ENCODE results near the gene ARHGAP15.

ARHGAP15 gene

DNA sequence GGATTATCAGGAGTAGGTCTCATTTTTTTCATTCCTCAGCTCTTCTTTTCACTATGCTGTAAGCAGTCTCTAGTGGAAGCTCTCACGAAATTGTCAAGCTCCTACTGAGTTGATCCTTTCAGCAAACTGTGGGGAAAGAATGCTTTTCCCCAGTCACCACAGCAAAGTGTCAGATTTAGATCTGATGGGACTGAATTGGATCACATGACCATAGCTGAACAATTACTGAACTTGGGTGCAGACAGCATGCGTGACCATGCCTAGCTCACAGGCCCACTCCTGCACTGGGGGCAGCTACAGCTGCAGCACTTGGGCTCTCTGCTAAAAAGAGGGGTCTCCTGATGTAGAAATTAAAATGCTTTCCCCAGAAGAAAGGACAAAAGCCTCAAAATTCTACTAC lies 3.1 kb downstream of the ARHGAP15 start:
- TF ChIP-seq, protein P1, sequence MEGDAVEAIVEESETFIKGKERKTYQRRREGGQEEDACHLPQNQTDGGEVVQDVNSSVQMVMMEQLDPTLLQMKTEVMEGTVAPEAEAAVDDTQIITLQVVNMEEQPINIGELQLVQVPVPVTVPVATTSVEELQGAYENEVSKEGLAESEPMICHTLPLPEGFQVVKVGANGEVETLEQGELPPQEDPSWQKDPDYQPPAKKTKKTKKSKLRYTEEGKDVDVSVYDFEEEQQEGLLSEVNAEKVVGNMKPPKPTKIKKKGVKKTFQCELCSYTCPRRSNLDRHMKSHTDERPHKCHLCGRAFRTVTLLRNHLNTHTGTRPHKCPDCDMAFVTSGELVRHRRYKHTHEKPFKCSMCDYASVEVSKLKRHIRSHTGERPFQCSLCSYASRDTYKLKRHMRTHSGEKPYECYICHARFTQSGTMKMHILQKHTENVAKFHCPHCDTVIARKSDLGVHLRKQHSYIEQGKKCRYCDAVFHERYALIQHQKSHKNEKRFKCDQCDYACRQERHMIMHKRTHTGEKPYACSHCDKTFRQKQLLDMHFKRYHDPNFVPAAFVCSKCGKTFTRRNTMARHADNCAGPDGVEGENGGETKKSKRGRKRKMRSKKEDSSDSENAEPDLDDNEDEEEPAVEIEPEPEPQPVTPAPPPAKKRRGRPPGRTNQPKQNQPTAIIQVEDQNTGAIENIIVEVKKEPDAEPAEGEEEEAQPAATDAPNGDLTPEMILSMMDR (IDR thresholded peaks at IDR 0.05; ENCODE audit: extremely low read depth, missing control alignments): no peak
- DNase-seq (ENCODE audit: low spot score): no peak

DNA sequence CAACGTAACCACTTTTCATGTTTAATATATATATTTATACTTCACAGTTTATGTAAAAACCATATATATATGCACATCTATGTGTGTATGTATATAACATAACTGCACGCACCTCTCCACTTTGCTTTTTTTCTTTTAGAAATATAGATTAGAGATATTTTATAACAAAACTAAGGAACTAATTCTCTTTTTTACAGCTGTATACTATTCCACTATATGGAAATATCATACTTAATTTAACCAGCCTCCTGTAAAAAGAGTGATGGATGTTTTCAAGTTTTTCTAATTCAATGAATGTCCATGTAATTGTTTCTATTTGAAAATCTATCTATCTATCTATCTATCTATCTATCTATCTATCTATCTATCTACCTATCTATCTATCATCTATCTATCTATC lies 4.6 kb downstream of the ARHGAP15 start:
- no peak for DNase-seq (ENCODE audit: low spot score)
- TF ChIP-seq, protein P1 (IDR thresholded peaks at IDR 0.05; ENCODE audit: extremely low read depth, missing control alignments): no peak

DNA sequence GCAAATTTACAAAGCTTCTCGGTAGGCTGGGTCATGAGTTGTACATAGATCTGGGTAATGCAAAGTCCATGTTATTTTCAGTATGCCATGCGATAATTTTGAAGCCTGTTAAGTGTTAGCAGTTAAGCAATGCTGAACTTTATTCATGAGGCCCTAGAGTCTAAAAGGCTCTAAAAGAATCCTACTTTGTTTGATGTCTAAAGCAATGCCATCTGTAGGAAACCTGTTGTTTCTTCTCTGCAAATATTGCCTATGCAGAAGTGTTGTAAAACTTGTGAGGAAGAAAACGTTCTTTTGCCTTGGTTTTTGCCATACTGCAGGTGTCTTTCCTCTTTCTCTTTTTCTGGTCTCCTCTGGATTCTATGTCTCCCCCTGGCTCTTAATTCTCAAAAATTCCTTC lies 9.1 kb downstream of the ARHGAP15 start:
- TF ChIP-seq, protein P1 (IDR thresholded peaks at IDR 0.05; ENCODE audit: extremely low read depth, missing control alignments): no peak
- DNase-seq (ENCODE audit: low spot score): no peak

DNA sequence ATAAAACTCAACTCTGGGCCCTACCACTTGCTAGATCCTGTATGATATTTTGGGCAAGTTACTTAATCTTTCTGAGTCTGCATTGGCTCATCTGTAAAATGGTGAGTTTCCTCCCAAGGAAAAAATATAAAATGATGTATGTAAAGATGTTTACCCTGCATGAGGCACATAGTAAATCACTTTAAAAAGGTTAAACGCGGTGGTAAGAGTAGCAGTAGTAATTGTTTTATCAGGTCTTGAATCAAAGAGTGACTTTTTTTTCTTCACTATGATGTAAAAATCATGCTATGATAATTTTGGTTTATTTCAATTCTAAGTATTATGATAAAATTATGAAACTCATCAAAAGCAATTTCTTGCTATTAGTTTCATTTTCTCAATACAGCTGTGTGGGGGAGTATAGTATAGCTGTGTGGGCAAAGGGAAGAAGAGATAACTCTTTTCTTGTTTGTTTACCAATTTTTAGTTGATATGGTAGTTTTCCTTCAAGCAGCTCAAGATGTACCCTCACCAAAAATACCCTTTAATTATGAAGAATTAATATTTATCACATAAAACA lies 10.7 kb downstream of the ARHGAP15 start:
- no peak for DNase-seq (ENCODE audit: low spot score)
- TF ChIP-seq, protein P1 (IDR thresholded peaks at IDR 0.05; ENCODE audit: extremely low read depth, missing control alignments): no peak

DNA sequence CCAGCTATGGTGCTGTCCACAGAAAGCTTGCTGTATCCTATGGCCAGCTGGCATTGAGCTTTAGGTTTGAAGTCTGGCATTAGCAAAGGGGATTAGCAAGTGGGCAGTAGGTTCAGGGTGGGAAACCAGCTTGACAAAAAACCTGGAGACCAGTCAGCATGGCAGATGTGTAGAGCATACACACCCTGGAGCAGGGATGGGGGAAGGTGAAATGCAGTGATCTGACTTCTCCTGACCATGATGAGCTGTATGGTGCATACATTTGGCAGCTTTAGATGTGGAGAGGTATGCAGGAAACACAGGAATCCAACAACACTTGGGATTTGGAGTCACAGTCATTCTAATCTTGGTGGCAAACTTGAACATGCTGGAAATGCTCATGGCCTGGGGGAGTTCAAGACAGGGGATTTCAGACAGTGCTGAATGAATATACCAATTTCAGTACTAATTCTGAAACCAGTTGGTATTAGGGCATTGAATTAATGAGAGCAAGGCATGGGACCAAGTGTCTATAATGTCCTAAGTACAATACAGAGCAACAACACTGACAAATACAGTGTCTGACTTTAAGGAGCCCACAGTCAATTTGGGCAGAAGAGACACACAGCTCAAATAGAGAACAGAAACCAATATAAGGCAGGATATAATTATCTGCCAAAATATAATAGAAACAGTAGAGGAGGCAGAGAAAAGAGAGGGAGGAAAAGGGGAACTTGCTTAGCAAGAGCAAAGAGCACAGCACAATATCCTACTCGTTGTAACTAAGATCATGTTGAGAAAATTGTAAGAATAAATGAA lies 11.8 kb downstream of the ARHGAP15 start:
- TF ChIP-seq, protein P1 (IDR thresholded peaks at IDR 0.05; ENCODE audit: extremely low read depth, missing control alignments): no peak
- no peak for DNase-seq (ENCODE audit: low spot score)

DNA sequence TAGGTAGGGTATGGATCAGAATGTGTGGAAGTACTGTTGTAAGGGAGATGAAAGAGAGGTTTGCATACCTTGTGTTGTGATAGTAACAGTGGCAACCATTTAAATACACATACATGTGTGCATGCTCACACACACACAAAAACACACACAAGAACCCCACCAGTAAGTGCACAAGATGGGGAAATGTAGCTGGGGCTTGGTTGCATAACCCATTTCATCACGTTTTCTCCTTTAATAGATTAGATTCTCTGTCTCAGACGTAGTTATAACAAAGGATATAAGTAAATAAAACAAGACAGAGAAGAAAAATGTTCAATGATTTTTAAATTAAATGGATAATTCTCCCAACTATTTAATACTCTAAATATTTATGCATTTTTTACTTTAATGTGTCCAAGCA lies 13.4 kb downstream of the ARHGAP15 start:
- TF ChIP-seq, protein P1 (IDR thresholded peaks at IDR 0.05; ENCODE audit: extremely low read depth, missing control alignments): no peak
- DNase-seq (ENCODE audit: low spot score): no peak

DNA sequence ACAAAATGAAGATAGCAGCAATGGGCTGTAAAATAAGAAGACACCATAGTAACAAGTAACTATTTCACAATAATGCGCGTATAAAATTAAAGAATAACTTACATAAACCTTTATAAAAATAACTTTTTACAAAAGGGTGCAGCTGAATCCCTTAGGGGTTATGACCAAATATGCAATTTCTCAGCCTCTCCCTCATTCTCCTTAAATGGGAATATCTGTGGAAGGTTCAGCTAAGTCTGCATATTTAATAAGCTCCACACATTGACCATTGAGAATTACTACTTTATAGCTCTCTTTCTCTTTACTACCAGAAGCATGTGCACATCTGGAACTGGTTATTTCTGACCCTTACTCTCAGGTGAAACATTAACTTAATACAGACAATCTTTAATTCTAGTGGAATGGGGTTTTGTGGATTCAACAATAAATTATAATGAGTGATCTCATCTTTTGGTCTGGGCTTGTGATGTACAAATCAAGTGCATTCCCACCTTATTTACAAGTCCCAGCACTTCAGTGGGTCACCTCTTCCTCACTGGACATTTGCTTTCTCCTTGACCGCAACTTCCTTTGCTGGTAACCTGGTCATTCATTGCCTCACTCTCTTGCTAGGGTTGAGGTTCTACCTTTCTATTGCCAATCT lies 15.7 kb downstream of the ARHGAP15 start:
- no peak for DNase-seq (ENCODE audit: low spot score)
- TF ChIP-seq, protein P1 (IDR thresholded peaks at IDR 0.05; ENCODE audit: extremely low read depth, missing control alignments): no peak
